ENCODE results near the gene SLC13A3.

SLC13A3 gene, protein sequence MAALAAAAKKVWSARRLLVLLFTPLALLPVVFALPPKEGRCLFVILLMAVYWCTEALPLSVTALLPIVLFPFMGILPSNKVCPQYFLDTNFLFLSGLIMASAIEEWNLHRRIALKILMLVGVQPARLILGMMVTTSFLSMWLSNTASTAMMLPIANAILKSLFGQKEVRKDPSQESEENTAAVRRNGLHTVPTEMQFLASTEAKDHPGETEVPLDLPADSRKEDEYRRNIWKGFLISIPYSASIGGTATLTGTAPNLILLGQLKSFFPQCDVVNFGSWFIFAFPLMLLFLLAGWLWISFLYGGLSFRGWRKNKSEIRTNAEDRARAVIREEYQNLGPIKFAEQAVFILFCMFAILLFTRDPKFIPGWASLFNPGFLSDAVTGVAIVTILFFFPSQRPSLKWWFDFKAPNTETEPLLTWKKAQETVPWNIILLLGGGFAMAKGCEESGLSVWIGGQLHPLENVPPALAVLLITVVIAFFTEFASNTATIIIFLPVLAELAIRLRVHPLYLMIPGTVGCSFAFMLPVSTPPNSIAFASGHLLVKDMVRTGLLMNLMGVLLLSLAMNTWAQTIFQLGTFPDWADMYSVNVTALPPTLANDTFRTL

GRCh38 chr20:46651091-46651962 lies at the start of gene SLC13A3:
SLC13A3 (minus strand) TSS chr20:46651459; CDS start chr20:46651421, 38 bp downstream.
- H3K4me3 ChIP-seq (ENCODE audit: control insufficient read depth, low read depth, low read length), result no peak within 1 kb of the TSS
- no peak for DNase-seq (ENCODE audit: low read depth)
- TF ChIP-seq, protein P1, sequence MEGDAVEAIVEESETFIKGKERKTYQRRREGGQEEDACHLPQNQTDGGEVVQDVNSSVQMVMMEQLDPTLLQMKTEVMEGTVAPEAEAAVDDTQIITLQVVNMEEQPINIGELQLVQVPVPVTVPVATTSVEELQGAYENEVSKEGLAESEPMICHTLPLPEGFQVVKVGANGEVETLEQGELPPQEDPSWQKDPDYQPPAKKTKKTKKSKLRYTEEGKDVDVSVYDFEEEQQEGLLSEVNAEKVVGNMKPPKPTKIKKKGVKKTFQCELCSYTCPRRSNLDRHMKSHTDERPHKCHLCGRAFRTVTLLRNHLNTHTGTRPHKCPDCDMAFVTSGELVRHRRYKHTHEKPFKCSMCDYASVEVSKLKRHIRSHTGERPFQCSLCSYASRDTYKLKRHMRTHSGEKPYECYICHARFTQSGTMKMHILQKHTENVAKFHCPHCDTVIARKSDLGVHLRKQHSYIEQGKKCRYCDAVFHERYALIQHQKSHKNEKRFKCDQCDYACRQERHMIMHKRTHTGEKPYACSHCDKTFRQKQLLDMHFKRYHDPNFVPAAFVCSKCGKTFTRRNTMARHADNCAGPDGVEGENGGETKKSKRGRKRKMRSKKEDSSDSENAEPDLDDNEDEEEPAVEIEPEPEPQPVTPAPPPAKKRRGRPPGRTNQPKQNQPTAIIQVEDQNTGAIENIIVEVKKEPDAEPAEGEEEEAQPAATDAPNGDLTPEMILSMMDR (conservative IDR thresholded peaks at IDR 0.05; ENCODE audit: control insufficient read depth, insufficient read depth, low read depth, low read length), result no peak

DNA sequence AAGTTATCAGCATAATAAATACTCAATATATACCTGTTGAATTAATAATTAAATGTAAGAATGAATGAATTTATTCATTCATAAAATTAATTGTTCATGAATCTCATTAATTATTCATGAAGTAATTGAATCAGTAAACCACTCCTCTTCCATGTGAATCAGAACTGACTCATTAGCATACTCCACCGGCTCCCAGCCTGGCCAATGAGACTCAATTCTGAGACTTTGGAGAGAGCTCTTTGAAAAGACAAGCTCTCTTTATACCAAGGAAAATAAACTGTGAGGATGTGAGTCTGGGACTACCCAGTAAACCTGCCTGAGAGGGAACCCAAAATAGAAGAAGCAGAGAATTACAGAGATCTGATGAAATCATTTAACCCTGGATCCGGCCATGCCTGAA lies 49.8 kb upstream of the SLC13A3 start:
- TF ChIP-seq, protein P1 (conservative IDR thresholded peaks at IDR 0.05; ENCODE audit: control insufficient read depth, insufficient read depth, low read depth, low read length), result no peak
- no peak overlapping the region for H3K4me3 ChIP-seq (ENCODE audit: control insufficient read depth, low read depth, low read length)
- peak; percentile 41 for DNase-seq (ENCODE audit: low read depth)

- H3K4me3 ChIP-seq (ENCODE audit: control insufficient read depth, low read depth, low read length), result no peak overlapping the region
- TF ChIP-seq, protein P1 (conservative IDR thresholded peaks at IDR 0.05; ENCODE audit: control insufficient read depth, insufficient read depth, low read depth, low read length), result no peak
- DNase-seq (ENCODE audit: low read depth), result no peak
Measured at GRCh38 chr20:46700481-46700880, 49.2 kb upstream of the SLC13A3 start.

DNA sequence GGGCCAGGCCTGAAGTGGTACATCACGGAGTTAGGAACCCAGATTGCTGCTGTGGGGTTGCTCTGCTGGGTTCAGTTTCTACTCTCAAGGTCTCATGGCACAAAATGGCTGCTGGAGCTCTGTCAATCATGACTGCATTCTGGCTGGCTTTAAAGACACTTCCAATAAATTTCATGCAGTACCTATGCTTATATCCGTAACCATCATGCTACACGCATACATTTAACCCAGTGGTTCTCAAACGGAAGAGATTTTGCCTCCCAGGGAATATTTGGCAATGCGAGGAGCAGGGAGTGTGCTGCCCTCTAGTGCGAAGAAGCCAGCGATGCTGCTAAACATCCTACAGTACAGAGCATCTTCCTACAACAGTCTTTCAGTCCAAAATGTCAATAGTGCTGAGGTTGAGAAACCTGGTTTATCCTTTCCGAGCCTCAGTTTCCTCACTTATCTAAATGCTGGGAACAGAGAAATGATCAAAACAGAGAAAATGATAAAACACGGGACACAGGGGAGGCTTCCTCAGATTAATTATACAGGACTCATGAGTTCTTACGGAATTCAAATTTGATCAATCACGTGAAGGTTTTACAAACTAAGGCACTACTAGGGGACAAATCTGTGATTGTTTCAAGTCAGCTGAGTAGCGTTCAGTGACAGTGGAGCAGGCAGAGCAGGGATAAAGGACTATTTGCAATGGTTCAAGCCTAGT lies 48.5 kb upstream of the SLC13A3 start:
- TF ChIP-seq, protein P1 (conservative IDR thresholded peaks at IDR 0.05; ENCODE audit: control insufficient read depth, insufficient read depth, low read depth, low read length), result peak; percentile 90
- peak; percentile 58 for DNase-seq (ENCODE audit: low read depth)
- no peak overlapping the region for H3K4me3 ChIP-seq (ENCODE audit: control insufficient read depth, low read depth, low read length)

DNA sequence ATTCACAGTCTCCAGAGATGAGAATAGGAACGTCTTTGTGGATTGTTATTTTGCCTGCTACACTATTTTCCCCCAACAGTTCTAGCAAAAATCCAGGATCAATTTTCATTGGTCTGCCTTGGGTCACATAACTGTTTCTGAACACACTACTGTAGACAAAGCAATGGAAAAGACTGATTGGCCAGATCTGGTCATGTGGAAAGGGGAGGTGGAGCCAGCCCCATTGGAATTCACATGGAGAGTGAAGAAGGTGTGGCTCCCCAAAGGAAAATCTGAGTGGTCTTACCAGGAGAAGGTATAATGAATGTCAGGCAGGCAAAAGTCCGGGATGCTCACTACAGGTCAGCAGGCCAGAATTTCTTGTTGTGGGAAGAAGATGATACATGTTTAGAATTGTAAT lies 47.5 kb upstream of the SLC13A3 start:
- TF ChIP-seq, protein P1 (conservative IDR thresholded peaks at IDR 0.05; ENCODE audit: control insufficient read depth, insufficient read depth, low read depth, low read length), result no peak
- DNase-seq (ENCODE audit: low read depth), result no peak
- H3K4me3 ChIP-seq (ENCODE audit: control insufficient read depth, low read depth, low read length), result no peak overlapping the region

- TF ChIP-seq, protein P1 (conservative IDR thresholded peaks at IDR 0.05; ENCODE audit: control insufficient read depth, insufficient read depth, low read depth, low read length), result no peak
- no peak overlapping the region for H3K4me3 ChIP-seq (ENCODE audit: control insufficient read depth, low read depth, low read length)
- no peak for DNase-seq (ENCODE audit: low read depth)
Measured at GRCh38 chr20:46696791-46697279, 45.6 kb upstream of the SLC13A3 start.
